Cerebellar cortex (tissue), 1 donor: ENCODE data around the gene GPATCH8.
A peak's percentile ranks its signal among the peaks of the same experiment; 100 is the strongest.
"Not testable (repeated sequence)": the region's sequence is repeated elsewhere in the genome, so short reads cannot be mapped to it uniquely, and the experiment has no call there.

Experiments used
- DNase-seq: peaks from one replicate; pipeline ENCODE4 v3.0.0-alpha.2; 2015; ENCODE audit warnings: low spot score

The GPATCH8 gene

GRCh38 chr17:44527102-44527501, 23.9 kb upstream of the GPATCH8 start:
- no peak for DNase-seq

GRCh38 chr17:44523672-44523972, 20.4 kb upstream of the GPATCH8 start:
- DNase-seq, result no peak

- peak; percentile 65 for DNase-seq
Measured at GRCh38 chr17:44522883-44523671, 19.9 kb upstream of the GPATCH8 start.

GRCh38 chr17:44518032-44518431, 14.8 kb upstream of the GPATCH8 start:
- DNase-seq, result no peak

- DNase-seq, result peak; percentile 46
Measured at GRCh38 chr17:44511241-44512134, 8.3 kb upstream of the GPATCH8 start.

GRCh38 chr17:44506939-44507604, 3.9 kb upstream of the GPATCH8 start:
- DNase-seq, result not testable (repeated sequence)

GRCh38 chr17:44502598-44503146, 534 bp downstream of the GPATCH8 start:
- DNase-seq, result peak; percentile 20

GRCh38 chr17:44501866-44502375, 1.3 kb downstream of the GPATCH8 start:
- DNase-seq, result peak; percentile 28

- no peak for DNase-seq
Measured at GRCh38 chr17:44499722-44500121, 3.5 kb downstream of the GPATCH8 start.

GRCh38 chr17:44496815-44497214, 6.4 kb downstream of the GPATCH8 start:
- DNase-seq, result no peak

- no peak for DNase-seq
Measured at GRCh38 chr17:44493339-44493738, 9.9 kb downstream of the GPATCH8 start.

- no peak for DNase-seq
Measured at GRCh38 chr17:44492706-44493272, 10.4 kb downstream of the GPATCH8 start.

GRCh38 chr17:44489581-44489980, 13.6 kb downstream of the GPATCH8 start:
- DNase-seq, result no peak

- no peak for DNase-seq
Measured at GRCh38 chr17:44487170-44487569, 16.0 kb downstream of the GPATCH8 start.

- DNase-seq, result no peak
Measured at GRCh38 chr17:44473367-44473766, 29.8 kb downstream of the GPATCH8 start.

GRCh38 chr17:44469676-44470075, 33.5 kb downstream of the GPATCH8 start:
- DNase-seq, result no peak

GRCh38 chr17:44467108-44467507, 36.1 kb downstream of the GPATCH8 start:
- no peak for DNase-seq

GRCh38 chr17:44466339-44466738, 36.9 kb downstream of the GPATCH8 start:
- DNase-seq, result no peak

GRCh38 chr17:44465897-44466296, 37.3 kb downstream of the GPATCH8 start:
- DNase-seq, result no peak

GRCh38 chr17:44465276-44465675, 37.9 kb downstream of the GPATCH8 start:
- DNase-seq, result no peak

- no peak for DNase-seq
Measured at GRCh38 chr17:44464037-44464436, 39.2 kb downstream of the GPATCH8 start.

GRCh38 chr17:44451832-44452231, 51.4 kb downstream of the GPATCH8 start:
- DNase-seq, result no peak
